Measurements from ENCODE around the gene EIF4EBP3.

DNA sequence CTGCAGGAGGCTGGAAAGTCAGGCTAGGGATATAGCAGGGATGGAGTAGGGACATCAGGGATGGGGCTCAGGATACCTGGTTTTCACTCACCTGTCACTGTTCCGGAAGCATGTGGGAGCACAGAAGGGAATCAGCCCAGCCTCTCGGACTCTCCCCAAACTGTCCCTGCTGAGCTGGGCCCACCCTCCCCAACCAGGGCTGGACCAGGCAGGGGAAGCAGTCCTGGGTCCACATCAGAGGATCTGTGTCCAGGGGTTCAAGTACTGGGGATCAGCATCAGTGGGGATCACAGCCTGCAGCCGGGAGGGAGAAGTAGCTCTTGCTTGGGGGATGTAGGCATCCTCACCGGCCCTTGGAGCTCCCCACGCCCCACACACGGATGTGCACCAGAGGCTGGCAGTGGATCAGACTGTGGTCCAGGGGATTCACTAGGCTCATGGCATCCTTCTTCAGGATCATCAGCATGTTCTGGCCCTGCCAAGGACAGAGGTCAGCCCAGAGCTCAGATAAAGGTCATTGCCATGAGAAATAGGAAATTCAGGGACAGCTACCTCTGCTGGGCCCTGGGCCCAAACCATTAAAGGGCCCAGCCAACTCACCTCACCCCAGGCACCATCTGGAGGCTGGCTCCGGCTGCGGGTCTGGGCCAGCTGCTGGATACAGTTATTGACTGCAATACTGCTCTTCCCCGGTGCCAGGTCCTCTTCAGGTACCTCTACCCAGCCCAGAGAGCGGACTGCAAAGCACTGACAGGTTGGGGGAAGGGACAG is 14.5 kb downstream of the EIF4EBP3 start:
- TF ChIP-seq CTCF (IDR thresholded peaks at IDR 0.05; ENCODE audit: low read depth, low read length, missing input control) (no peak), ZBTB33 (IDR thresholded peaks at IDR 0.05) (no peak), GABPA (IDR thresholded peaks at IDR 0.05 in 1 of 2, conservative IDR thresholded peaks at IDR 0.05 in 1 of 2) (peak in 1 of 2 donors; percentile 64), MAX (IDR thresholded peaks at IDR 0.05) (peak; percentile 86)
- TF ChIP-seq, protein P1, sequence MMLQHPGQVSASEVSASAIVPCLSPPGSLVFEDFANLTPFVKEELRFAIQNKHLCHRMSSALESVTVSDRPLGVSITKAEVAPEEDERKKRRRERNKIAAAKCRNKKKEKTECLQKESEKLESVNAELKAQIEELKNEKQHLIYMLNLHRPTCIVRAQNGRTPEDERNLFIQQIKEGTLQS (IDR thresholded peaks at IDR 0.05), result no peak
